C4-2B (cell line): ENCODE results near the gene GEMIN2.

Experiments
- CTCF ChIP-seq: fragments of 450-650 bp; conservative IDR thresholded peaks from 2 replicates; pipeline ENCODE4 v1.5.1; 2017; ENCODE audit warnings: mild to moderate bottlenecking
- ZFX ChIP-seq: fragments of 450-650 bp; IDR thresholded peaks from 2 replicates; pipeline ENCODE4 v1.6.1; 2017

- TF ChIP-seq CTCF, result no peak
- TF ChIP-seq ZFX, result no peak
Observed at GRCh38 chr14:39179042-39179441, 64.9 kb downstream of the GEMIN2 start.
